Astrocyte of the cerebellum (primary cell): ENCODE results near the gene SFT2D1.
"Not testable (repeated sequence)": the region's sequence is repeated elsewhere in the genome, so short reads cannot be mapped to it uniquely, and the experiment has no call there.

Source experiments
- DNase-seq: peaks from one replicate; pipeline ENCODE4 v3.0.0-alpha.2; 2011; ENCODE audit warnings: low read depth
- H3K4me3 ChIP-seq: 2 replicates; pipeline ENCODE4 v1.5.1; 2011; ENCODE audit warnings: mild to moderate bottlenecking, low read depth, low read length, moderate library complexity
- in situ Hi-C: cut with HindIII; loops from 2 replicates; pipeline ENCODE4 v1.10.0; 2017; ENCODE audit warnings: low sequenced_read_pairs
- TF ChIP-seq, protein P1 (sequence below): IDR thresholded peaks from 2 replicates; pipeline ENCODE4 v1.5.1; 2012; ENCODE audit warnings: low read length, low read depth, moderate library complexity, mild to moderate bottlenecking; ENCODE audit errors: missing control alignments

Gene SFT2D1

DNA sequence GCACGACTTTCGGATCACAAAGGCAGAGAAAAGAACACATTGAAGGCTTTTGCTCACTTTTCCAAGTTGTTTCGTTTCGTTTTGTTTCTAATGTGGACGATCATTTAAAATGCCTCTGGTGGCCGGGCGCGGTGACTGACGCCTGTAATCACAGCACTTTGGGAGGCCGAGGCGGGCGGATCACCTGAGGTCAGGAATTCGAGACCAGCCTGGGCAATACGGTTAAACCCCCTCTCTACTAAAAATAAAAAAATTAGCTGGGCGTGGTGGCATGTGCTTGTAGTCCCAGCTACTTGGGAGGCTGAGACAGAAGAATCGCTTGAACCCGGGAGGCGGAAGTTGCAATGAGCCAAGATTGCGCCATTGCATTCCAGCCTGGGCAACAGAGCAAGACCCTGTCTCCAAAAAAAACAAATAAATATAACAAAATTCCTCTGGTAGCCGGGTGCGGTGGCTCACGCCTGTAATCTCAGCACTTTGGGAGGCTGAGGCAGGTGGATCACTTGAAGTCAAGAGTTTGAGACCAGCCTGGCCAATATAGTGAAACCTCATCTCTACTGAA lies 41.5 kb upstream of the SFT2D1 start:
- peak overlapping the region; percentile 76 for H3K4me3 ChIP-seq
- DNase-seq, in situ Hi-C loops: not testable (repeated sequence)
- TF ChIP-seq, protein P1, sequence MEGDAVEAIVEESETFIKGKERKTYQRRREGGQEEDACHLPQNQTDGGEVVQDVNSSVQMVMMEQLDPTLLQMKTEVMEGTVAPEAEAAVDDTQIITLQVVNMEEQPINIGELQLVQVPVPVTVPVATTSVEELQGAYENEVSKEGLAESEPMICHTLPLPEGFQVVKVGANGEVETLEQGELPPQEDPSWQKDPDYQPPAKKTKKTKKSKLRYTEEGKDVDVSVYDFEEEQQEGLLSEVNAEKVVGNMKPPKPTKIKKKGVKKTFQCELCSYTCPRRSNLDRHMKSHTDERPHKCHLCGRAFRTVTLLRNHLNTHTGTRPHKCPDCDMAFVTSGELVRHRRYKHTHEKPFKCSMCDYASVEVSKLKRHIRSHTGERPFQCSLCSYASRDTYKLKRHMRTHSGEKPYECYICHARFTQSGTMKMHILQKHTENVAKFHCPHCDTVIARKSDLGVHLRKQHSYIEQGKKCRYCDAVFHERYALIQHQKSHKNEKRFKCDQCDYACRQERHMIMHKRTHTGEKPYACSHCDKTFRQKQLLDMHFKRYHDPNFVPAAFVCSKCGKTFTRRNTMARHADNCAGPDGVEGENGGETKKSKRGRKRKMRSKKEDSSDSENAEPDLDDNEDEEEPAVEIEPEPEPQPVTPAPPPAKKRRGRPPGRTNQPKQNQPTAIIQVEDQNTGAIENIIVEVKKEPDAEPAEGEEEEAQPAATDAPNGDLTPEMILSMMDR = peak; percentile 22

DNA sequence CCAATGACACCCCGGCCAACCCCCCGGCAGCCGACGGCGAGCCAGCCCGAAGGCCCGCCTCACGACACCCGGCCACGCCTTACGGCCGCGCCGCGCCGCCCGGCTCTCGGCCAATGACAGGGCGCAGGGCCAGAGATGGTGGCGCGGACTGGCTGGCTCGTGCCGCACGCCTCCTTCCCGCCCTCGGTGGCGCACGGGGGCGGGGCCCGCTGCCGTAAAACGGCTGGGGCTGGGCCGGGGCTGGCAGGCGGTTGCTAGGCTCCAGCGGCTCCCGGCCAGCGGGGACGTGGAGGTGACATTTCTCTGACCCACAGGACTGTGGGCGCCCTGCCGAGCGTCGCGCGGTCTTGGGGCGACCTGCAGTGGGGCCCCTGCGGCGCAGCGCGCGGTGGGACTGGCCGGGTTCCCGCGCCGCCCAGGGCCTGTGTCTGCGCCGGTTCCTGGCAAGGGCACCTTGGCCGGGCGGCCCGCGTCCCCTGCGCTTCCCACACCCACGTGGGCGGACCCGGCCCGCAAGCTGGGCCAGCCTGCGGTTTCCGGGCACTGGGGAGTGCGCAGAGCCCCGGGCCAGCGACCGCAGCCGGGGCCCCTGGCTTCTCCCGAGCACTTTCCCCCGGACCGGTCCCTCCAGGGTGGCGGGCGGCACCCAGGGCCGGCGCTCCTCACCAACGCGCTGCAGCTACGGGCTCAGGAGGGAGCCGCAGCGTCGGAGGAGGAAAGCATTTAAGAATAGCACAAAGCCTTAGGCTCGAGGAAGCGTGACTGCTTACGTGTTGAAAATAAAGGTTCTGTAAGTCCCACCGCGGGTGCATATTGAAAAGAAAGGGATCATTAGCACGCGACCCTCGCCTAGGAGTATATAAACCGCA lies 40.8 kb upstream of the SFT2D1 start, which contains the start of gene MPC1:
TSS of gene MPC1 (minus strand) at position 8 of the 869 bp plus-strand sequence. CDS start 64 bp downstream, outside the sequence.
- DNase-seq = peak; percentile 83
- H3K4me3 ChIP-seq = peak within 1 kb of the TSS; percentile 76
- TF ChIP-seq, protein P1 = no peak
- in situ Hi-C loops = no loop called here

DNA sequence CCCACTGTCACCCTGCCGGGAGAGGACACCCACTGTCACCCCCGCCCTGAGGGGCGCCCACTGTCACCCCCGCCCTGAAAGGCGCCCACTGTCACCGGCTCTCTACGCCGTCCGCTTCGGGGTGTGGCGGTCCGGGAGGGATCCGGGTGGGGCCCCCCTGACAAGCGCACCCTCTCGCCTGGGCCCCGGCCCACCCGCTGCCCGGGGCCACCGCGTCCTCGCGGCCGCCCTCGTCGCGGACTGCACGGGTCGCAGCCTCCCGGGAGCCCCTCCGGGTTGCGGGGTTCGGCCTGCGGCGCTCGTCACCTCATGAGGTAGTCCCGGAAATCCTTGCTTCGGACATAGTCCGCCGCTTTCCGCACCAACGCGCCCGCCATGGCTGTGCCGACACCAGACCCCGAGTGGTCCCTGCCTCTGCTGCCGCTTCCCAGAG lies 40.2 kb upstream of the SFT2D1 start:
- in situ Hi-C loops = no loop called here
- no peak for DNase-seq
- peak overlapping the region; percentile 76 for H3K4me3 ChIP-seq
- TF ChIP-seq, protein P1 = no peak

DNA sequence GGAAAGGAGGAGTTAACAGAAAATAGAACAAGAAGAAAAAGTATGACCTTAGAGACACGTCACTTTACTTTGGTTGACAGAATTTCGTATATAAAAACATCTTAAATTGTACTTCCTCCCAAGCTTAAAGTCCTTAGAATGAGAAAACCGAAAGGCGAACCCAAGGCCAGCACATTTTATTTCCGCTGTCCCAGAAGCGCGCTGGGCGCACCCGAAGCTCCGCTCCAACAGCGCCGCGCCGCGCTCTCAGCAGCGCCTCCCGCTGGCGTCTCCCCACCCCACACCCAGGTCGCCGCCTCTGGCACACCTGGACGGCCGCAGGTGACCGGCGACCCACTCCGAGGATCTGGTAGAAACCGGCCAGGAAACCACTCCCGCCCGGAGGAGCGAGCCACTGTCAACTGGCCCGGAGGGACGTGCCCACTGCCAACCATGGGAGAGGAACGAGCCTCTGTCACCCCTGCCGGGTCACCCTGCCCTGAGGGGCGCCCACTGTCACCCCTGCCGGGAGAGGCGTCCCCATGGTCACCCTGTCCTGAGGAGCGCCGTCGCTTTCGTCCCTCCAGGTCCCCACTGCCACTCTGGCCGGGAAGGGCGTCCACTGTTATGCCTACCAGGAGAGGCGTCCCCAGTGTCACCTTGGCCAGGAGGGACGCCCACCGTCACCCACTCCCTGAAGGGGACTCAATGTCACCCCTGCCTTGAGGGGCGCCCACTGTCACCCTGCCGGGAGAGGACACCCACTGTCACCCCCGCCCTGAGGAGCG lies 39.6 kb upstream of the SFT2D1 start:
- TF ChIP-seq, protein P1 = peak; percentile 73
- no peak for DNase-seq
- in situ Hi-C loops = no loop called here
- peak overlapping the region; percentile 76 for H3K4me3 ChIP-seq

DNA sequence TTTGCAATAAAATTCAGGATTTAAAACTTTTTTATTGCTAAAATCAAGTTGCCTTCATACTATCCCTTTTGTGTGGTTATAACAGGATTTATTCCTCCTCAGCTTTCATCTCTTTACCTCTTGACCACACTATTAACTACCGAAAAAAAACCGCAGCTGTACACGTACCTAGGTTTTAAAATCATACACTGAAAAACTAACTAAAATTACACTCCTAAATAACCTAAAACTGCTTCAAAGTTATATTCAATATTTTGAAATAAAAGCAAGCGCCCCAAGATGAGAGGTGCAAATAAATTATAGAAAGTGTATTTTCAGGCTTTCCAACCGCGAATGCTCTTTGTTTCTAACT lies 39.0 kb upstream of the SFT2D1 start:
- in situ Hi-C loops = no loop called here
- TF ChIP-seq, protein P1 = no peak

DNA sequence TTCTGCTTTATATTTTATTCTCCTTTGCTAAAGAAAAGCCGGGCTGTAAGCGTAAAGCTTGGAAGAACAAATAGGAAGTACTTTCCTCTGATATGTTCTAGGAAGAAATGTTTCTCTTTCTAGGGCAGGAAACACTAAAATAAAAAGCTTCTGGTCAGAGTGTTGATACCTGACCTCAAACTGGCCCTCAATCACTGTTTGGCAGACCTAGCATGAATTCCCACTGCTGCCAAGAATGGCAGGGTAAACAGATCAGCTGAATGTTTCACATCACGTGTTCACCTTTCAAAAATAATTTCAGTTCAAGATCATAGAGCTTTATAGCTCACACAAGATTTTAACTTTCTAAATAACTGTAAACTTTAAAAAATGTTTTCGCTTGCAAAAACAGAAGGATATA lies 37.5 kb upstream of the SFT2D1 start:
- TF ChIP-seq, protein P1 = no peak
- no peak for DNase-seq
- in situ Hi-C loops = no loop called here
- no peak overlapping the region for H3K4me3 ChIP-seq

More for the DNA sequence above, 39.0 kb upstream of the SFT2D1 start:
- DNase-seq = no peak
- H3K4me3 ChIP-seq = peak overlapping the region; percentile 76
